Measurements from ENCODE around the gene RNF186.

DNA sequence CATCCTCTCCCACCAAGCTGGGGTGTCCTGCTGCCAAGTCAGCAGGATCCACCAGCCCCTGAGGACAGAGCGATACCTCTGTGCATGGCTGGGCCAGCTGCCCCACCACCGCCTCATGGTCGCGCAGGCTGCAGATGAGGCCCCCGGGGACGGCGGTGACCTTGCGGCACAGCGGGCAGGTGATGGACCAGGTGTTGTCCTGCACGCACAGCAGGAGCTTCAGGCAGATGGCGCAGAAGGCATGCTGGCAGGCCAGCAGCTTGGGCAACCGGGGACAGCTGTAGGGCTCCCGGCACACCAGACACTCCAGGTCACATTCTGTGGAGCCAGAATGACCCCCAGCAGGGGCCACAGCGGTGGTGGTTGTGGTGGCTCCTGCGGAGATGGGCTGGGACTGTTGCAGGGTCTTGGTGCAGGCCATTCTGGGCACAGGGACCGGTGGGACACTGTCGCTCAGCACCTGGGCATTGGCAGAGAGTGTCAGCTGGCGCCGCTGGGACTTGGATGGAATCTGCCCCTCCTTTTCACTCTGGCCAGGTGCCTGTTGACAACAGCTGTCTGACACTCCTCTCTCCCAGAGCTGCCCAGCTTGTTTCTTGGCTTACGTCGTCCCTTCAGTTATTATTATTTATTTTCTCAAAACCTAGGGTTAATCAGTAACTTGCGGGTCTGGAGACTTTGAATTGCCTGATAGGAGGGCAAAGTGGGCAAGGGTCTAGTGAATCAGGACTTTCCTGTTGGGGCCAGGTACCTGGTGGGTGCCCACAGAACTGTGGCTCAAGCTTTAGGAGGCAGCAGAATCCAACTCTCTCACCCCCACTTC is at the start of gene RNF186:
- no peak for TF ChIP-seq POLR2A (IDR thresholded peaks at IDR 0.05)
- TF ChIP-seq, protein P1, sequence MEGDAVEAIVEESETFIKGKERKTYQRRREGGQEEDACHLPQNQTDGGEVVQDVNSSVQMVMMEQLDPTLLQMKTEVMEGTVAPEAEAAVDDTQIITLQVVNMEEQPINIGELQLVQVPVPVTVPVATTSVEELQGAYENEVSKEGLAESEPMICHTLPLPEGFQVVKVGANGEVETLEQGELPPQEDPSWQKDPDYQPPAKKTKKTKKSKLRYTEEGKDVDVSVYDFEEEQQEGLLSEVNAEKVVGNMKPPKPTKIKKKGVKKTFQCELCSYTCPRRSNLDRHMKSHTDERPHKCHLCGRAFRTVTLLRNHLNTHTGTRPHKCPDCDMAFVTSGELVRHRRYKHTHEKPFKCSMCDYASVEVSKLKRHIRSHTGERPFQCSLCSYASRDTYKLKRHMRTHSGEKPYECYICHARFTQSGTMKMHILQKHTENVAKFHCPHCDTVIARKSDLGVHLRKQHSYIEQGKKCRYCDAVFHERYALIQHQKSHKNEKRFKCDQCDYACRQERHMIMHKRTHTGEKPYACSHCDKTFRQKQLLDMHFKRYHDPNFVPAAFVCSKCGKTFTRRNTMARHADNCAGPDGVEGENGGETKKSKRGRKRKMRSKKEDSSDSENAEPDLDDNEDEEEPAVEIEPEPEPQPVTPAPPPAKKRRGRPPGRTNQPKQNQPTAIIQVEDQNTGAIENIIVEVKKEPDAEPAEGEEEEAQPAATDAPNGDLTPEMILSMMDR (IDR thresholded peaks at IDR 0.05 in 4 of 5, conservative IDR thresholded peaks at IDR 0.05 in 1 of 5) = no peak

Measured in gastrocnemius medialis (tissue), 4 donors.